ENCODE results near the gene INSM1.

The INSM1 gene

GRCh38 chr20:20375862-20376261, 8.0 kb downstream of the INSM1 start:
- DNase-seq (ENCODE audit: extremely low spot score) = no peak
- CTCF ChIA-PET = no interaction called here
- POLR2A ChIA-PET = no interaction called here
- TF ChIP-seq CTCF (IDR thresholded peaks at IDR 0.05; ENCODE audit: control extremely low read depth, extremely low read depth, low read depth, missing control alignments) = no peak

GRCh38 chr20:20386192-20386591, 18.3 kb downstream of the INSM1 start:
- ChIA-PET POLR2A (no interaction called here), CTCF (no interaction called here)
- no peak for TF ChIP-seq CTCF (IDR thresholded peaks at IDR 0.05; ENCODE audit: control extremely low read depth, extremely low read depth, low read depth, missing control alignments)
- DNase-seq (ENCODE audit: extremely low spot score) = no peak

- ChIA-PET POLR2A (no interaction called here), CTCF (interaction anchor here (1.0 kb wide), 1 partner anchor 19 kb away, joined by 3 read pairs; no protein-coding TSS in a partner anchor)
- DNase-seq (ENCODE audit: extremely low spot score) = no peak
- no peak for TF ChIP-seq CTCF (IDR thresholded peaks at IDR 0.05; ENCODE audit: control extremely low read depth, extremely low read depth, low read depth, missing control alignments)
Measured at GRCh38 chr20:20390393-20390792, 22.5 kb downstream of the INSM1 start.

GRCh38 chr20:20391115-20391514, 23.2 kb downstream of the INSM1 start:
- POLR2A ChIA-PET = no interaction called here
- no peak for TF ChIP-seq CTCF (IDR thresholded peaks at IDR 0.05; ENCODE audit: control extremely low read depth, extremely low read depth, low read depth, missing control alignments)
- no peak for DNase-seq (ENCODE audit: extremely low spot score)
- CTCF ChIA-PET = interaction anchor here (1.0 kb wide), 1 partner anchor 20 kb away, joined by 3 read pairs; no protein-coding TSS in a partner anchor

- ChIA-PET POLR2A (no interaction called here), CTCF (no interaction called here)
- TF ChIP-seq CTCF (IDR thresholded peaks at IDR 0.05; ENCODE audit: control extremely low read depth, extremely low read depth, low read depth, missing control alignments) = no peak
- no peak for DNase-seq (ENCODE audit: extremely low spot score)
Measured at GRCh38 chr20:20391766-20392165, 23.9 kb downstream of the INSM1 start.

DNA sequence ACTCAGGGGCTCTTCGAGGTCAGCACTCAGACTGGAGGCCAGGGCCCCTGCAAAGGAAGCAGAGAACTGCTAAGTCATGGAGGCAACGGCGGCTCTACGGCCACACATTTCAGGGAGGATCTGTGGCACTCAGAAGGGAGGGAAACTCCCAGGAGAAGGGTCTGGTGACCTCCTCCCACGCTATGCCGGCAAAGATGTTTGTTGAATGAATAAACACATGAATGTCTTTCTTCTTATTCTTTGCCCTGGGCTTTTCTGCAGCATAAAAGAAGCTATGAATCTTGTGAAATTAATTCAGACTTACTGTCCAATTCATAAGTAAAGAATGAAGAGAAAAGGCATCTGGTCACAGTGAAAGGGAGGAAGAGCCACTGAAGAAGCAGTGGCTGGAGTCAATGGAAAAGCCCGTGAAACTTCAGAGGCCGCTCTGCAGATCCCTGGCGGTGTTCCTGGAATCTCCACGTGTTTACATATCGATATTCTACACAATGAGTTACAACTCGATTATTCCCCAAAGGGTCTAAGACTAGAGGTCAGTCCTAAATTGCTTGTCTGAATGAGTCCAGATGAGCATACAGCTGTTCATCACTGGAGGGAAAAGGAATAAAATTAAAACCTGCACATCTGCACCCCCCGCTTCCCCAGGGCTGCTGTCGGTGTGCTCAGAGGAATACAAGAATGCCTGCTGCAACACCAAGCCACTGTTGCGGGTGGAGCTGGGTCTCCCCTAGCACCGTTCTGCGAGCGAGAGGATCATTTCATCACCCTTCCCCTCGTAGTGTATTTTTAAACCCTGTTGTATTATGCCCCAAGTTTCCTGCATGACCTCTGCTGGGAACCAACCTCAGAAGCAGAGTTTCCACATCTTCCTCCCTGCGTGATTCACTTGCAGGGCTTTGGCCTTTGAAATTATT, 25.6 kb downstream of the INSM1 start:
- no peak for TF ChIP-seq CTCF (IDR thresholded peaks at IDR 0.05; ENCODE audit: control extremely low read depth, extremely low read depth, low read depth, missing control alignments)
- CTCF ChIA-PET = no interaction called here
- POLR2A ChIA-PET = no interaction called here
- DNase-seq (ENCODE audit: extremely low spot score) = no peak
